Lower leg skin (tissue), 3 donors: ENCODE measurements around the gene CCDC33.

ENCODE experiments used
- POLR2A ChIP-seq, 2 donors: fragments of 450-650 bp; IDR thresholded peaks; one replicate each; pipeline ENCODE4 v1.6.1; 2016 to 2017; ENCODE audit warnings: antibody characterized with exemption in 2 of 2, mild to moderate bottlenecking in 1 of 2, moderate library complexity in 1 of 2
- TF ChIP-seq, protein P1 (sequence below), 3 donors: fragments of 450-650 bp; IDR thresholded peaks; one replicate each; pipeline ENCODE4 v1.5.1; 2016; ENCODE audit warnings: antibody characterized with exemption in 3 of 3, mild to moderate bottlenecking in 3 of 3, moderate library complexity in 2 of 3

DNA sequence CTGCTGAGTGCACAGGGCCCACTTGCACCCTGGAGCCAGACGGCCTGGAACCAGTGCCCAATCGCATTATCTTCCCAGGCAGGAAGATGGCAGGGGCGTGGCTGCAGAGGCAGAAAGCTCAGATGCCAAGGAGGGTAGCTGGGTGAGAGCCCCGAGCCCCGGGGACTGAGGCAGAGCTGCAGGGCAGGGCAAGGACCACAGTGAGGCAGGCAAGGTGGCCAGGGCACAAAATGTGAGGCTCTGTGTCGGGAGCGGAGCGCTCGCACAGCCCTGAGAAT, 1.6 kb upstream of the CCDC33 start:
- no peak for TF ChIP-seq POLR2A (IDR thresholded peaks at IDR 0.05)
- TF ChIP-seq, protein P1, sequence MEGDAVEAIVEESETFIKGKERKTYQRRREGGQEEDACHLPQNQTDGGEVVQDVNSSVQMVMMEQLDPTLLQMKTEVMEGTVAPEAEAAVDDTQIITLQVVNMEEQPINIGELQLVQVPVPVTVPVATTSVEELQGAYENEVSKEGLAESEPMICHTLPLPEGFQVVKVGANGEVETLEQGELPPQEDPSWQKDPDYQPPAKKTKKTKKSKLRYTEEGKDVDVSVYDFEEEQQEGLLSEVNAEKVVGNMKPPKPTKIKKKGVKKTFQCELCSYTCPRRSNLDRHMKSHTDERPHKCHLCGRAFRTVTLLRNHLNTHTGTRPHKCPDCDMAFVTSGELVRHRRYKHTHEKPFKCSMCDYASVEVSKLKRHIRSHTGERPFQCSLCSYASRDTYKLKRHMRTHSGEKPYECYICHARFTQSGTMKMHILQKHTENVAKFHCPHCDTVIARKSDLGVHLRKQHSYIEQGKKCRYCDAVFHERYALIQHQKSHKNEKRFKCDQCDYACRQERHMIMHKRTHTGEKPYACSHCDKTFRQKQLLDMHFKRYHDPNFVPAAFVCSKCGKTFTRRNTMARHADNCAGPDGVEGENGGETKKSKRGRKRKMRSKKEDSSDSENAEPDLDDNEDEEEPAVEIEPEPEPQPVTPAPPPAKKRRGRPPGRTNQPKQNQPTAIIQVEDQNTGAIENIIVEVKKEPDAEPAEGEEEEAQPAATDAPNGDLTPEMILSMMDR (IDR thresholded peaks at IDR 0.05) = no peak
